DMS 273 treated with DMSO at 0.1 percent for 48 hours (cell line): ENCODE results near the gene BASP1.

Source experiments
- DNase-seq: peaks from one replicate; lab custom pipeline; 2025; lab: John Stamatoyannopoulos, UW

The BASP1 gene, protein sequence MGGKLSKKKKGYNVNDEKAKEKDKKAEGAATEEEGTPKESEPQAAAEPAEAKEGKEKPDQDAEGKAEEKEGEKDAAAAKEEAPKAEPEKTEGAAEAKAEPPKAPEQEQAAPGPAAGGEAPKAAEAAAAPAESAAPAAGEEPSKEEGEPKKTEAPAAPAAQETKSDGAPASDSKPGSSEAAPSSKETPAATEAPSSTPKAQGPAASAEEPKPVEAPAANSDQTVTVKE

DNA sequence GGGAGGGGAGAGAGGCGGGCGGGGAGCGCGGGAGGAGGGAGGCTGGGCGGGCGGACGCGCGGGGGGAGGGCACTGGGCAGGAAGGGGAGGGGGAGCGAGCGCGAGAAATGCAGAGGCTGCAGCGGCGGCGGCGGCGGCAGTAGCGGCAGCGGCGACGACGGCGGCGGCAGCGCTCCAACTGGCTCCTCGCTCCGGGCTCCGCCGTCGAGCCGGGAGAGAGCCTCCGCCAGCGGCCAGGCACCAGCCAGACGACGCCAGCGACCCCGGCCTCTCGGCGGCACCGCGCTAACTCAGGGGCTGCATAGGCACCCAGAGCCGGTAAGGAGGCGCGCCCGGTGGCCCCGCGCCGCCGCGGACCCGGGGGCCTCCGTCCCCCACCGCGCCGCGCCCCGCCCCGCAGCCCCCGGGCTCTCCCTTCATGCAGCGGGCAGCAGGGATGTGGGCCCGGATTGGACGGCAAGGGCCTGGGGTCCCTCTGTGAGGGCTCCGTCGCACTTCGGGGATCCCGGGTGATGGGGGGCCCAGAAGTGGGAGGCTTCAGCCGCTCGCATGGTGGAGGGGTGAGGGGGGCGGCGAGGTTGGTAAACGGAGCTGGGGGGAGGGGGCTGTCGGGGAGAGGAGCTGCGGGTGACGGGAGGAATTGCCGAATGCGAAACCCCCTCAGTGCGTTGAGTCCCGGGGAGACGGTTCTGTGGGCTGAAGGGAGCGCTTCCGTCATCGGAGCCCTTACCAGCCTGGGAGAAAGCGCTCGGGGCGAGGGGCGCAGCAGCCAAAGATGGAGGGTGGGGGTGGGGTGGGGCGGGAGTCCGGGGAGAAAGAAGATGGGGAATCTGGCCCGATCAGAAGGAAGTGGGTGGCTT lies at the start of gene BASP1:
TSS of gene BASP1 (plus strand) at position 139 of the 860 bp plus-strand sequence. CDS start 57,586 bp downstream, outside the sequence.
- DNase-seq, result peak; percentile 34

DNA sequence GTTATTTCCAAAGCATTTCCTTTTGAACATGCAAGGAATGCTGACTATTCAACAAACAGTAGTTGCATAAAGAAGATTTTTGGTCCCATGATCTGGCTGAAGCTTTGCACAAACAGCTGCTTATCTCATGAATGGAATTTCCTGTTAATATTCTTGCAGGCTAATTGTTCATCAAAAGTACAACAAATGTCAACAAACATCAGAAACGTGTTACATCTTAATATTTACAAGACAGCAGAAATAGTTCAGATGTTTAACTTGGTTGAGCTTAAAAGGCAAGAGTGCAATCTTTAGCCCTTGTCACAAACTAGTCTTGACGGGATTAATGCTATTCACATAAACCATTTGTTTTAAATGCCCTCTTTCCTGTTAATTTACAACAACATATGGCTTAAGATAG lies 47.9 kb upstream of the BASP1 start:
- no peak for DNase-seq

DNA sequence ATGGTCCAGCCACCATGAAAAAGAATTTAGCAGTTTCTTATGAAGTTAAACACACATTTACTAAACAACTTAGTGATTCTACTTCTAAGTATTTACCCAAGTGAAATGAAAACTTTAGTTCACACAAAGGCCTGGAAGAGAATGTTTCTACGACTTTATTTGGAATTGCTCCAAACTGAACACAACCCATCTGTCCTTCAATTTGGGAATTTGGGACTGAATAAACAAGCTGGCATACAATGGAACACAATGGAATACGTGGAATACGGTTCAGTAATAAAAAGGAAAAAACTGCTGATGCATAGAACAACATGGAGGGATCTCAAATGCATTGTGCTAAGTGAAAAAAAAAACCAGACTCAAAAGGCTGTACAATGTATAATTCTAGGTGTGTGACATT lies 44.6 kb upstream of the BASP1 start:
- DNase-seq, result peak; percentile 32

DNA sequence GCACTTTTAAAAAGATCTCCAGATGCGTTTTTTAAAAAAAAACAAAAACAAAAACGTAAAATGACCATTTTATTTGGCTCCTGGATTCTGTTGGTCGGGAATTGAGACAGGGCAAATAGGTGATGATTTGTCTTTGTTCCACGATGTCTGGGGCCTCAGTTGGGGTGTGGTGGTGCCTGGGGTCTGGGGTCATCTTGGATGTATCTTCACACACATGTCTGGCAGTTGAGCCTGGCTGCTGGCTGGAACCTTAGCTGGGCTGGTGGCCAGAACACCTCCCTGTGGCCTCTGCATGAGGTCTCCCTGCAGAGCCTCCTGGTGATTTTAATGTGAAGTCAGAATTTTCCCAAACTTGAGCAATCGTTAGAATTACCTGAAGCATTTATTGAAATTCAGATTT lies 42.5 kb upstream of the BASP1 start:
- no peak for DNase-seq

DNA sequence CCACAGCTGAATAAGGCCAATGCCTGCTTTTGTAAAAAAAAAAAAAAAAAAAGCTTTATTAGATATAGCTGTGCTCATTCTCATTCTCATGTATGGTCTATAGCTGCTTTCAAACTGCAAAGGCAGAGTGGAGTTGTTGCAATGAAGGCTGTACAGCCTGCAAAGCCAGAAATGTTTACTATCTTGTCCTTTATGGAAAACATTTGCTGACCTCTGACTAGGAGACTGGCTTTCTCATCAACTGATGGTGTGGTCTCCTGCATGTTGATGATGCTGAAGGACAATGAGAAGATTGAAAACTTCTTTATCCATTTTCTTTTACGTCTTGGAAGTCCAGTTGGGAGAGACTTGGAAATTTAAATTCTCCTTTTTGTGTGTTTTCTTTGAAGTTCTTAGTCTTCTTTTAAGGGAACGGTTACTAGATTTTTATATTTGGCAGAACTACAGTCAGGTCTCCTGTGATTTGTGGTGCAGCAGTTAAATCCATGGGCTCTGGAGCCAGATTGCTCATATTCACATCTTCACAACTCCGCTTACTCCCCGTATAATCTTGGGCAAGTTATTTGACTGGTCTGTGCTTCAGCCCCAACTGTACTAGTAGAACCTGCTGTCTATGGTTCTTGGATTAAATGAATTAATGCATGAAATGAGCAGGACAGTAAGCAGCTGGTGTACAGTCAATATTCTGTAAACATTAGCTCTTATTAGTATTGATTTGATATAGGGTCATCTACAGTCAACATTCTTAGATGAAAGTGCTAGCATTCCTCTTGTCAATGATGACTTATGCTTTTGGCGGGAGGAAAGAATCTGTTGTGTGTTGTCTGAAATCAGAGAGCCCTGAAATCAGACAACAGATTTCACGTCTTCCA lies 39.7 kb upstream of the BASP1 start:
- no peak for DNase-seq

DNA sequence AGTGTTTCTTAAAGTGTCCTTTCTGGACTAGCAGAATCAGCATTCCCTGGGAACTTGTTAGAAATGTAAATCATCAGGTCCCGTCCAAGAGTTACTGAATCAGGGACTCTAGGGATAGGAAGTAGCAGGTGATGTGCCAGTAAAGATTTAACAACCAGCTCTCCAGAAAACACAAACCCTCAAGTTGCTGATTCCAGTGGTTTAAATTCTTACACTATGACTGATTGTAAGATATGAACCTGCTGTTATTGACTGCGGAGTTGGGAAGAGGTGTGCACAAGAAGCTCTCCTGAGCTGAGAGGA lies 39.1 kb upstream of the BASP1 start:
- DNase-seq, result no peak

DNA sequence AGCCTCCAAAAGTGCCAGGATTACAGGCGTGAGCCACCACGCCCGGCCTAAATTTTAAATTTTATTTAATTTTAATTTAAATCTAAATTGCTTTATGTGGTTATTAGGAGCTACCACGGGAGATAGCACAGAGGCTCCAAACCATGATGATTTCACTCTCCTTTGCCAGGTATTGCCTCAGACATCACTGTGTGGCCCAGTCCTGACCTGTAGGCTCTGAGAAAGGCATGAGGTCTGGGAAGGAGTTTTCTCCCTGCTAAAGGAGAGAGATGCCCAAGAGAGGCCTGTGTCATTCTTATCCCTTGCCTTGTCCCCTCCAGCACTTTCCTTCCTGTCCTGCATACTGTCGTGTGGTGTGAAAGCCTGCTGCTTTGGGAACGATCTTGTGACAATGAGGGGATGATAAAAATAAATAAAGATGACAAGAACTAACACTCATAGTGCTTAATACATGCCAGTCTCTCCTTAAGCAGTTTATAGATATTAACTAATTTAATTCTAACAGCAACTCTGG lies 37.0 kb upstream of the BASP1 start:
- no peak for DNase-seq

DNA sequence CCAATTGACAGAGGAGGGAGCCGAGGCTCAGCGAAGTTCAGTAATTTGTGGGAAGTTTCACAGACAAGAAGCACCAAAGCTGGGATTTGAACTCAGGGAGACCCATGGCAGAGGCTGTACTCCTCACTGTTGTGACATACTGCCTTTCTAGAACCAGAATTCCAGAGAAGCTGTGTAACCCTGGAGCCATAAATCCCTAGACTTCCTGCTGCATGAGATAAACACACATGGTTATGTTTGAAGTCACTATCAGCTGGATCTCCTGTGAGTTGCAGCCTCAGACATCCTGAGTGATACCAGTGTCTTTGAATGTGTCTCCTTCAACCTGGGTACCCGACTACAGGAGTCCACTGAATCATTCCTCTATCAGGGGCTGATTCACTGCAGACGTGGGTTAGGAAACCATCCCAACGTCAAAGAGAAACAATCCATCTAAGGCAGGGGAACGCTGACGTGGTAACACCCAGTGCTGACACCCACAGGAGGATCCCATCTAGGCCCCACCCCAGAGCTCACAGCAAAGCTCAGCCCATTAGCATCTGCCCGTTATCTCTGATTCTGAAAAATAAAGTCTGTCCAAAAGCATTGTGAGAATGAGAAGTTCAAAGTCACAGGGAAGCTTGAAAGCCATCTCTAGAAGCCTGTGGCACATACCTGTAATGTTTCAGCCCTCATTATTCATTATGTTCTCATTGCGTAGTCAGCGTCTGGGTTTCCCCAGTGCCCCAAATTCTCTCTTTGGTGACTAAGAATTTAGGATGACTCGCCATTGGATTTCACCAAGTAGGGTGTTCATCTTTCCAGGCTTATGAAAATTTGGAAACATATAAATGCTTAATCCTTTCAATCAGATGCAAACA lies 36.3 kb upstream of the BASP1 start:
- DNase-seq, result no peak

DNA sequence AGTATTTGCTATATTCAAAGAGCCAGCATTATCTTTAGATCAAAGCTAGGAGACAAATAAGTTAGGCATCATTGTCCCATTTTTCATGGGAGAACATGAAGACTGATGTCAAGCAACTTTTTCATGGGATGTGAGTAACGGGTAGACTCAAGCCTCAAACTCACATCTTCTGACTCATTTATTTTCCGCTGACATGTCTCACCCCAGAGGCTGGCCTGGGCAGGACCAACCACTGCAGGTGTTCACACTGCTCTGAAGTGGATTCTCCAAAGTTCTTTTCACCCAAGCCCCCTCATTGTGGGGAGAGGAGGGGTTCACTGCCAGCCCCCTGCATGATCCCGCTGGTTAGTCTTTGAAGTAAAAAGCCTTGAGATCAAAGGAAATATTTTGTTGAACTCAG lies 34.9 kb upstream of the BASP1 start:
- no peak for DNase-seq

DNA sequence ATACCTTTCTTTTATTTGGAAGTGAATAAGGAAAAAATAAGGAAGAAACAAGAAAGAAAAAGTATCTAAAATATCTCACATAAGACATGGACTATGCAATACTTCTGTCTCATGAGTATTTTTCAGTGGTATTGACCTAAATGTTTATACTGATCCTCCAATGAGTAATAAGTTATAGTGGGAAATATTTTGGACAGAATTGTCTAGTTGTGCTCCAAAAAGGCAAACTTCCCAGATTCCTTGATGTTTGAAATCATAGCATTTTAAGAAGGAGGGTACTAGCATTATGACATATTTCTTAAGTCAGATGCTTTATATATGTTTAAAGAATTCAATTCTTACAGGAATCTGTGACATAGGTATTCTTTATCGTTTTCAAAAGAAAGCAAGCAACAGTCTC lies 34.5 kb upstream of the BASP1 start:
- no peak for DNase-seq

DNA sequence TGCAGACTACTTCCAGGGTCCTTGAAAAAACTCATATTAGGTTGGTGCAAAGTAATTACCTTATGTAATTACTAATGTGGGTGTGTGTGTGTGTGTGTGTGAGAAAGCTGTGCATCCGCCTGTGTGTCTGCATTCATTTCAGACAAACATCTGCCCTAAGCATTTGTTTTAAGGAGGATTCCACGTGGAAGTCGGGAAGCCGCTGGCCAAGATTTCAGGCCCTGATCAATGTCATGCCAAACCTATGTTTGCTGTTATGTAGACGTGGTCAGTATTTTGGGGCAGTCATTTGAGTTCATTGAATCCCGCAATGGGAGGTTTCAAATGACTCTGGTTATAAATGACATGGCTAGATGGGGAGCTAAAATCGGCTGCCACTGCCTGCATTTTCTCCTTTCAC lies 33.6 kb upstream of the BASP1 start:
- DNase-seq, result no peak

DNA sequence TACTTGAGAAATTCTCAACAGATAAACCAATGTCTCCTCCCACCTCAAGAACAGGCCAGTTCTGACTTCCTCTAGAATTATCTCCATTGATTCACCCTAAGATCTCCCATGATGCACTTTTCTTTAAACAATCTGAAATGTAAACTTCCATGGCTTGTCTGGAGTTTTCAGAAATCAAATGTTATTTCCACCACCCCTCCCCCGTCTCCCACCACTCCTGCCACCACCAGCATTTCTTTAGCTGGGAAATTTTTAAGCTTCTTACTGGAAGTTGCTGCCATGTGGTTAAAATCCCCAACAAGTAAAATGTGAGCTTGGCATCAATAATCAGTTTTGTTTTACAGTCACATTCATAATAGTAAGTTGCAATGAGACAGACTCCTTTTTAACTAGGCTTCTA lies 32.8 kb upstream of the BASP1 start:
- DNase-seq, result no peak

DNA sequence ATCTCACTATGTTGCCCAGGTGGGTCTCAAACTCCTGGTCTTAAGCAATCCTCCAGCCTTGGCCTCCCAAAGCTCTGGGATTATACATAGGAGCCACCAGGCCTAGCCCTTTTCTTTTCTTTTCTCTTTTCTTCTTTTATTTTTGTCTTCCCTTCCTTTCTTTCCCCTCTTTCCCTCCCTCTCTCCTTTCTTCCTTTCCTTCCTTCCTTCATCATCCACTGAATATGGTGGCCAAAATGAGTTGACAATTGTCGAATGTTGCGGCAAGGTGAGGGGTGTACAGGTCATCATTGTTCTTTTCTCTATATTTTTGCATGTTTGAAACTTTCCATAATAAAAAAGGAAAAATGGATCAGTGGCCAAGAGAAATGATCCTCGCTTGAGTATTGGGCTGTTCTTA lies 32.1 kb upstream of the BASP1 start:
- no peak for DNase-seq

DNA sequence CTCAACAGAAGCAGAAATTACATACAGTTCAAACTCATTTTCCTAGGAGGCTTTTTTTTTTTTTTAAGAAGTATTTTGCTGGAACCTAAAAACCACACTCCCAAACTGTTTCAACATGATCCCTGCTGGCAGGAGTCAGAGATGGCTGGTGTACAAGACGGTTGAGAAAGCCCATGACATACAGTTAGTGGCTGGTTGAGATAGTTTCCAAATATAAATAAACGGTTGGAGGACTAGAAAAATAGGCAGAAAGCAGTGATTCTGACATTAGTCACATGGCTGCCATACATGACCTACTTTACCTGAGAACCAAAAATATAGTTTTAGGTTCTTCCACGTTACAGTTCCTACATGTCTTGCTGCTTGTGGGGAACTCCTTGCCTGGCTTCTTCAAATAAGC lies 31.7 kb upstream of the BASP1 start:
- DNase-seq, result no peak

DNA sequence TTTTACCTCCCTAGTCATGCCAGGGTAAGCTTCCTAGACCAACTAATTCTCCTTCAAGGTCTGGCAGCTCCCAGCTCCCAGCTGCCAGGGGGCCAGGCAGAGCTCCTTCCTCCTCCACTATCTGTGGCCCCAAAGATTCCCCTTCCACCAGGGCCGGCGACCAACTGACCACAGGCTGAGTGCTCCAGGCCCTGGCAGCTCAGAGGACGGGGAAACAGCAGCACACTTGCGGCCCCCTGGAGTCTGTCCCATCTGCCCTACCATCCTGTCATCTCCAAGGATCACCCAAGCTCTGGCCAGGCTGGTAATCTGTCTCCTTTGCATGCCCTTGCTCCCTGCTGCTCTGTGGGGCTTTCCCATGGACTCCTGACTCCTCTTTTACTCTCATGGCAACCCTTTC lies 31.2 kb upstream of the BASP1 start:
- no peak for DNase-seq

DNA sequence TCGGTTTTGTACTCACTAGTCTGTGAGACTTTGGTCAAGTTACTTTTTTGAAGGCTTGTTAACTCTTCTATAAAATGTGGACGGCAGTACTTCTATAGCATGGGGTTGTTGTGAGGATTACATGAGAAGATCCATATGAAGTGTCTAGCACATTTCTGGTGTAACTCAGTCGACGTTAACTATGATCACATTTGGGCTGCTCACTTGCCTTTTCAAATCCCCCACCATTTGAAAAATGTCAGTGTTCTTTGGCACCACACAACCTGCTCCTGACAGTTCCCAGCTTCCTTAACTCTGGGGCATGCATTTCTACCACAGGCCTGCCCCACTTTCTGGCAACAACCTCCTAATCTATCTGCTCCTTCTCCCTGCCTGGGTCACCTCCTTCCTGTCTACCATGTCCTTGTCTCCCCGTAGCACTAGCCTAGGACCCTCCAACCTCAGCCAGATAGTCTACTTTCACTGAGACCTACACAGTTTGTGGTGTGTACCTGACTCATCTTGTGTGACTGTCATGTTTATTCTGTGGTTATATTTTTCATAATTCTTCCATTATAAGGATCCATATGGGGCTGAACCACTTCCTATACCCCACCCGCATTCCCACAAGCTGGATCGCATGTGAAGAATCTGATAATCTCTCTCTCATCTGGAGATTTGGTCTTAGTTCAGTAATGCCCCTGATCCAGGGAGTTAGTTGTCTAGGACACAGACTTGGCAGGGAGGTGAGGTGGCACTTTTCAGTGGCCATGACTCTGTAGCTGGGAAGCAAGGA lies 30.2 kb upstream of the BASP1 start:
- DNase-seq, result no peak

DNA sequence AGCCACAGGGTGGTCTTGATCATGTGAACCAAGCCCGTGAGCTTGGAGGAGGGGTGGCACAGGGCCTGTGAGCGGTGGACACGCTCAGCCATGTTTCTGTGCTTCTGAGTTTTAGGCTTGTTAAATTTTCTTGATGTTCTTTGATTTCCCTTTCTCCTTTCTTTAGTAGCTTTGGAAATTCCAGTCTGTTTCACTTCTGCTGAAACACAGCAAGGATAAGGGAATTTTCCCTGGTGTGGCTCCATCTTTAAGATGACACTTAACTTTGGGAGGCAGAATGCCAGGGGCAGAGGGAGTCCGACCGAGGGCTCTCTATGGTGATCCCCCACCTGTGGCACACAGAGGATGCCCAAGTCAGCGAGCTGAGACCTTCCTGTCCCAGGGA lies 29.7 kb upstream of the BASP1 start:
- no peak for DNase-seq

DNA sequence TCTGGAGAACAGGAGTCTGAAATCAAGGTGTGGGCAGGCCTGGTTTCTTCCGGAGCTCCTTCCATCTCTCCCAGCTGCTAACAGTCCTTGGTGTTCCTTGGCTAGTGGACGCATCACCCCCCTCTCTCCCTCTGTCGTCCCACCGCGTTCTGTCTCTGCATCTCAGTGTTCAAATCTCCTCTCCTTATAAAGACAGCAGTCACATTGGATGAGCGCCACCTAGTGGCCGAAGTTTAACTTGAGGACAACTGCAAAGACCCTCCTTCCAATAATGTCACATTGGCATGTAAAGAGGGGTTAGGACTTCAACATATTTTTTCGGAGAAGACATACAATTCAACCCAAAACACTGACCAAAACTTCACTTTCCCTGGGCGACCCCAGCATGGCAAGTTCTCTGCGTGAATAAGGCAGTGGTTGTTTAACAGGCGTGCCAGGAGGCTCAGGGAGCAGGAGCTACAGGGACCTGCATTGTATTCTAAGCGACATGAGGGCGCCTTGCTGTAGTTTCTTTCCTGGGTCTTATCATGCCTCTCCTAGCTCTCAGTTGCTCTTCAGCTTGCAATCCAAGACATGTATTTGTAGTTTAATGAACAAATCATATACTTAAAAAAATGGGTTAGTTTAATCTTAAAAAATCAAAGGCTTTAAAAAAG lies 27.9 kb upstream of the BASP1 start:
- peak; percentile 62 for DNase-seq

DNA sequence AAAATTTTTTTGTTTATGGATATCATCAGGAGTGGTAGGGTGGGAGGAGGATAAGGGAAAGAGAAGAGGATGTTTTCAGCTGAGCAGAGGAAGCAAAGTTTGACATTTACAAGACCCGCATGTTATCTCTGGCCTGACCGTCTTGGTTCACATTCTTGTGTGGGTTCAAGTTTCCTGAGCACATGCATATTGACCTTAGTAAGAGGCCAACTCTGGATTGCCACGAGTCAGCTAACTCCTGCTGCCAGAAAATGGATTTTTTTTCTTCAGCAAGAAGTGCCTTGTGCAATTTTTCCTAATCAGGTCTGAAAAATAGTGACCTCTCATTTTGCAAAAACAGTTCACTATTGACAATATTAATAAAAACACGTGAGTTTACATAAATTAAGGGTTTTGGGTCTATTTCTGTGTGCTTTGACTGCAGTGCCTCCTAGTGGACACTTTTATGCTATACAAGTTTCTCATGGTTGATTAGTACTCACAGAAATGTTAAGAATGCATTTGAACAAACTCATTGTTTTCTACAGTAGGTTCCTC lies 27.1 kb upstream of the BASP1 start:
- DNase-seq, result no peak

DNA sequence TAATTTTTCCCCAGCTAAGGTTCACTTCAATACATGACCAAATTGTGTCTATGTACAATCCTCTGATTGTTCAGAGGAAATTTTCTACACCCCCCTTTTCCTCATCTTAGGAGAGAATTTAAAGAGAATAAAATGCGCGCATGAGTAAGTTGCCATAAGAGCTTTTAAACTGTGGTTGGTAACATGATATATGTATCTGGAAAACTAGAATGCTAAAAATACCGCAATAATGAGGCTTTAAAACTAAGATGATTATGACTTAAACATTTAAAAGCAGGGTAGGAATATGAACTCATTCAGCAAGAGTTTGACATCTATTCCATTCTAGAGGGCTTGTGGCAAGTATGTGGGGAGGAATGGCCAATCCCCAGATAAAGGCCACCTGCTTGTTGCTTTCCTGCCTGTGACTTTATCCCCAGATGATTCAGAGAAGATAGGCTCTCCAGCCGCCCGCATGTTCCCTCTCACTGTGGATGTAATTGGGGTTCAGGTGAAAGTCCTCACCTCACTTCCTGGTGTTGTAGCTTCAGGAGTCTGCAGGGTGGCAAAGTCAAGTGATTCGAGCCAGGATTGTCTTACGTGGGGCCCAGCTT lies 26.5 kb upstream of the BASP1 start:
- no peak for DNase-seq
